HUES6 (cell line): ENCODE results near the gene NRL.

ENCODE experiments used
- H3K27ac ChIP-seq: 2 replicates; pipeline ENCODE4 v1.7.0; 2013; ENCODE audit warnings: low read depth, mild to moderate bottlenecking, low read length, inconsistent platforms
- H3K27me3 ChIP-seq: 2 replicates; pipeline ENCODE4 v1.6.1; 2013; ENCODE audit warnings: low read length; ENCODE audit not compliant: control insufficient read depth, insufficient read depth
- H3K36me3 ChIP-seq: 2 replicates; pipeline ENCODE4 v1.6.1; 2013; ENCODE audit warnings: low read length; ENCODE audit not compliant: control insufficient read depth, insufficient read depth
- H3K4me1 ChIP-seq: 2 replicates; pipeline ENCODE4 v1.6.1; 2013; ENCODE audit warnings: low read length; ENCODE audit not compliant: control insufficient read depth, insufficient read depth
- H3K4me3 ChIP-seq: 2 replicates; pipeline ENCODE4 v1.5.1; 2013; ENCODE audit warnings: low read depth, low read length
- H3K9ac ChIP-seq: one replicate; pipeline ENCODE4 v1.6.1; 2013; ENCODE audit warnings: mild to moderate bottlenecking, low read length
- H3K9me3 ChIP-seq: 2 replicates; pipeline ENCODE4 v1.6.1; 2013; ENCODE audit warnings: low read depth, low read length; ENCODE audit not compliant: control insufficient read depth, insufficient read depth

The NRL gene

DNA sequence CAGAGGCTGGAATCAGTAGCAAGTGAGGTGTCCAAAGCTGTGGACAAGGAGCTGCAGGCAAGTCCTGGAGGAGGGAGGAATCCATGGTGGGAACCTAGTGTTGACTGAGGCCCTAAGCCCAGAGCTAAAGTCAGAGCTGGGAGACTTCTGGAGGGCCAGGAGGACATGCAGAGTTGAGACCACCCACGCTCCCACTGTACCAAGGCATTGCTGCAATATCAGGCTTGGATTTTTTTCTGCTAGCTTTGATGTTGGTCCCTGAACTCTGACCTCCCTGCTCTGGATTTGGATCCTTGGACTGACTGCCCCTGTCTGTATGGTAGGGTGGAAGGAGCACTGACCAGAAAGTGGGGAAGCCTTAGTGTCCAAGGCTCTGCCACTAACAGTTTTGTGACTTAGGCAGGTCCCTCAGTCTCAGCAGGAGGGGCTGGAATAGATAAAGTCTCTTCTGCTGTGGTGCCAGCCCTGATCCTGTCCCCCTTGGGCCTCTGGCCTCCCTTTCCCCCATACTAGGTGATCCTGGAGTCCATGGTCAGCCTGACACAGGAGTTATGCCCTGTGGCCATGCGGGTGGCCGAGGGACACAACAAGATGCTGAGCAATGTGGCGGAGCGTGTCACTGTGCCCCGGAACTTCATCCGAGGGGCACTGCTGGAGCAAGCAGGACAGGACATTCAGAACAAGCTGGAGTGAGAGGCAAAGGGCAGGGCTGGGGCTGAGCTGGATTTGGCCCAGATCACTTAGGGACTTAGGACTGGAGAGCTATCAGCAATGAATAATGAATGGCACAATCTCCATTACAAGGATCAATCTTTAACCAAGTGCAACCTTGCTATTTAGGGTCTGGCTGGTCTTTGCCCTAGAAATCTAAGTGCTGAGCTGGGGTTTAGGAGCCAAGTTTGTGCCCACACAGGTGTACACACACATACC lies 53.5 kb downstream of the NRL start:
- Histone ChIP-seq H3K36me3 (no peaks in the 10 kb centered on the region), H3K9ac (no peak overlapping the region), H3K27ac (no peak overlapping the region), H3K9me3 (no peaks in the 10 kb centered on the region), H3K27me3 (no peaks in the 10 kb centered on the region), H3K4me3 (no peak overlapping the region), H3K4me1 (peaks cover 5% of the 10 kb centered on the region; the same call in 1 of the 2 replicates)

DNA sequence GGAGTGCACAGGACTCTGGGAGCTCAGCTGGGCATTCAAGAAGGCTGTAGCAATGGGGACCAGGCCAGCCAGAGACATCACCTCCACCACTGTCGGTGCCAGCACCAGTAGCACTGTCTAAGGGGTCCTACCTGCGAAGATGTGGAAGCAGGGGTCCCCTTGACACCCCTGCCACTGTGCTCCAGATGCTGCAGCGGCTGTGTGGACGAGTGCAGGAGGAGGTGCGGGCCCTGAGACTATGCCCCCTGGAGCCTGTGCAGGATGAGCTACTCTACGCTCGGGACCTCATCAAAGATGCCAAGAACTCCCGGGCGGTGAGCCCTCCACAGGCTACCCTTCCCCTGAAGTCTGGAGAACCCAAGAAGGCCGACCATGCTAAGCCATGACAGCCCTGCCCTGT lies 54.3 kb downstream of the NRL start:
- Histone ChIP-seq H3K27me3 (no peaks in the 10 kb centered on the region), H3K4me1 (peaks cover 5% of the 10 kb centered on the region; the same call in 1 of the 2 replicates), H3K9ac (no peak overlapping the region), H3K36me3 (no peaks in the 10 kb centered on the region), H3K27ac (no peak overlapping the region), H3K4me3 (no peak overlapping the region), H3K9me3 (no peaks in the 10 kb centered on the region)

DNA sequence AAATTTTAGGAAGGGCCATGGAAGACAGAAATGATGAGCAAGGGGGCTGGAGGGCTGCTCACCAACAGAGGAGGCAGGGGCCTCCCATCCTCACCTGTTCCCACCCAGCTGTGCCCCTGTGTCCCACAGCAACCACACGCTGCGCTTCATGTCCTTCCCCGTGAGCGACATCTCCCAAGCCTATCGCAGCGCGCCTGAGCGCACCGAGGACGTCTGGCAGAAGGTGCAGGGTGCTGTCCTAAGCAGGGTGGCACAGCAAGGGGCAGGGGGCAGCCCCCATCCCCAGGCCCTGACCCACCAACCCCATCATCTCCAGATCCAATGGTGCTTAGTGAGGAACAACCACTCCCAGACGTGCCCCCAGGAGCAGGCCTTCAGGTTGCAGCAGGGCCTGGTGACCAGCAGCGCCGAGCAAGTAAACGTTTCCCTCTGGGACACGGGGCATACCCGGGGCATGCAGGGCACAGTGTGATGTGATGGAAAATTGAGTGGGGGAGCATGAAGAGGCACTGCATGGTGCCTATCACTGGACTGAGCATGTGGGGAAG lies 54.8 kb downstream of the NRL start:
- Histone ChIP-seq H3K27me3 (peaks cover 3% of the 10 kb centered on the region; the same call in 1 of the 2 replicates), H3K27ac (no peak overlapping the region), H3K36me3 (no peaks in the 10 kb centered on the region), H3K9me3 (no peaks in the 10 kb centered on the region), H3K4me3 (no peak overlapping the region), H3K9ac (no peak overlapping the region), H3K4me1 (peaks cover 5% of the 10 kb centered on the region; the same call in 1 of the 2 replicates)

DNA sequence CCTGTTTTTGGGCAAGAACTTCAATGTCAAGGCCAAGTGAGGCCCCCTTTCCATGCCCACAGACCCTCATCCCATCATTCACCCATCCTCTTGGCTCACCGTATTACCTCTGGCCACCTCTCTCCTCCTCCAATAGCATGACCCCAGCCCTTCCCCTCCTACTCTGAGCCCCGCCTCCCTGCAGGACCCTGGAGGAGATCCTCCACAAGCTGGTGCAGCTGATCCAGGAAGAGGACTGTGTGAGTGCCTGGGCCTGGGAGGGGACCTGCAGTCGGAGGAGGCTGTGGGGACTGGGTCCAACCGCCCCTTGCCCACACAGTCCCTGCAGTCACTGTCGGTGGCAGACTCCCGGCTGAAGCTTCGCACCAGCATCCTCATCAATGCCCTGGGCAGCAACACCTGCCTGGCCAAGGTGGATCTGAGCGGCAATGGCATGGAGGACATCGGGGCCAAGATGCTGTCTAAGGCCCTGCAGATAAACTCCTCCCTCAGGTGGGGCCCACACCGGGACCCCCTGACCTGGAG lies 55.7 kb downstream of the NRL start:
- Histone ChIP-seq H3K27me3 (peaks cover 8% of the 10 kb centered on the region; the same call in 1 of the 2 replicates), H3K9ac (no peak overlapping the region), H3K4me1 (peaks cover 5% of the 10 kb centered on the region; the same call in 1 of the 2 replicates), H3K27ac (no peak overlapping the region), H3K36me3 (no peaks in the 10 kb centered on the region), H3K9me3 (no peaks in the 10 kb centered on the region), H3K4me3 (no peak overlapping the region)

DNA sequence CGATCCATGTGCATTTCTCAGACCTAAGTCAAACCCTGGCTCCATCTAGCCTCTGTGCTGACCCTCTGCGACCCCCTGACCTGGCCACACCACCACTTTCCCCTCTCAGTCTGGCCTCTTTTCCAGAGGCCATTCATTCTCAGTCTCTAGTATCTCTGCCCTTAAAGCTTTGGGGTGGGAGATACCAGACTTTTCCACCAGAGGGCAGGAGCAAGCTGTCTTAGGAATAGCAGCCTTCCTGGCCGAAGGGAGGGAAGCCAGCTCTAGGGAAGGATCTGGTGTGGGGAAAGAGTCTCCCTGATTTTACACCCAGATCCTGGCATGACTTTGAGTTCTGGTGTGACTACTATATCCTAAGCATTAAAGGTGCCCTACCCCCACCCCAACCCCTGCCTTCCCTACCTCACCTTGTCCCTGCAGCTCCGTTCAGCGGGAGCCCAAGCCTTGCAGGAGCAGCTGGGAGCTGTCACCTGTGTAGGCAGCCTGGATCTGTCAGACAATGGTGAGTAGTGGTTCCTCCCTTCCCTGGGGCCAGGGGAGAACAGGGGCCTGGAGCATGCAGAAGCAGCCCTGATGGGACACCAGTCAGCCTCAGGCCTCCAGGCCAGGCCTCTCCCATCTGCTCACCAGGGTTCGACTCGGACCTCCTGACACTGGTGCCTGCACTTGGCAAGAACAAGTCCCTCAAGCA lies 56.3 kb downstream of the NRL start:
- H3K9ac ChIP-seq = no peak overlapping the region
- no peaks in the 10 kb centered on the region for H3K9me3 ChIP-seq
- no peaks in the 10 kb centered on the region for H3K36me3 ChIP-seq
- peaks cover 12% of the 10 kb centered on the region; the same call in 1 of the 2 replicates for H3K27me3 ChIP-seq
- H3K27ac ChIP-seq = no peak overlapping the region
- peaks cover 5% of the 10 kb centered on the region; the same call in 1 of the 2 replicates for H3K4me1 ChIP-seq
- no peak overlapping the region for H3K4me3 ChIP-seq

DNA sequence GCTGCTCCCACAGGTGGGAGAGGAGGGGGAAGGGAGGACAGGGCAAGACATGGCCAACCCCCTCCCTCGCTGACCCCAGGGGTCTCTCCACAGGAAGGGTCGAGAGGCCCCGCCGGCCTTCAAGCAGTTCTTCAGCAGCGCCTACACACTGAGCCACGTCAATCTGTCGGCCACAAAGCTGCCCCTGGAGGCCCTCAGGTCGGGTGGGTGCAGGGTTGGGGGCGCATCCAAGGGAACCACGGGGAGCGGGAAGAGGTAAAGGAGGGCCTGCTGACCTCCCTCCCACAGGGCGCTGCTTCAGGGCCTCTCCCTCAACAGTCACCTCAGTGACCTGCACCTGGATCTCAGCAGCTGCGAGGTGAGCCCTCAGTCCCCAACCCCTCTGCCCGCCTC lies 56.9 kb downstream of the NRL start:
- Histone ChIP-seq H3K27me3 (peaks cover 16% of the 10 kb centered on the region; the same call in 1 of the 2 replicates), H3K4me3 (no peak overlapping the region), H3K4me1 (peaks cover 6% of the 10 kb centered on the region; the same call in 1 of the 2 replicates), H3K9ac (no peak overlapping the region), H3K9me3 (no peaks in the 10 kb centered on the region), H3K36me3 (no peaks in the 10 kb centered on the region), H3K27ac (no peak overlapping the region)

DNA sequence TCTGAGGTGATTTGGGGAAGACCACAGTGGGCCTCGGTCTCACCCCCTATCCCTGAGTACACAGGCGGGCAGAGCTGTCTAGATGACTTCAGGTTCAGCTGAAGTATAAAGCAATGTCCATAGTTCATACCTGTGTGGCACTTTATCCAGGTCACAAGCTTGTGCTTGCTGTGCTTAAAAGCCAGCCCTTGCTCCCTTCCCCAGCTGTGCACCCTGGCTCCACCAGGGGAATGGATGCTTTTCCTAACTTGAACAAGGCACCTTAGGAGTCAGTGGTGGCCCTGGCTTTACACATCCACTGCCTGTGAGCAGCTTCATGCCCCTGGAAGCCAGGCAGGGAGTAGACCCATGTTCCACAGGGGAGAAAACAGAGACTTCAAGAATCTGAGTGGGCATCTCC lies 57.5 kb downstream of the NRL start:
- no peak overlapping the region for H3K27ac ChIP-seq
- no peaks in the 10 kb centered on the region for H3K9me3 ChIP-seq
- peaks cover 20% of the 10 kb centered on the region; the same call in 1 of the 2 replicates for H3K27me3 ChIP-seq
- no peaks in the 10 kb centered on the region for H3K36me3 ChIP-seq
- H3K4me3 ChIP-seq = no peak overlapping the region
- H3K9ac ChIP-seq = no peak overlapping the region
- H3K4me1 ChIP-seq = peaks cover 10% of the 10 kb centered on the region; the same call in 1 of the 2 replicates

DNA sequence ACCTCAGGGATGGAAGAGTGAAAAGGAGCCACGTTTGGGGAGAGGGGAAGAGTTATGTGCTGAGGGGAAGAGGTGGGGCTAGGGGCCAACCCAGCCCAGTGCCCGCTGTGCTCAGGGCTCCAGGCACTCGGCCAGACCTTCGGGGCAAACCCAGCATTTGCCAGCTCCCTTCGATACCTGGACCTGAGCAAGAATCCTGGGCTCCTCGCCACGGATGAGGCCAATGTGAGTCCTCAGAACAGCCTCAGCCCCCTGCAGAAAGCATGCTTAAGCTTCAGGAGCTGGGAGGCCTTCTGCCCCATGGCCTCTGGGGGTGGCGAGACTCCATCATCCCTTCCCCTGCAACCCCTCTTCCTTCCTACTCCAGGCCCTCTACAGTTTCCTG lies 58.0 kb downstream of the NRL start:
- H3K4me1 ChIP-seq = peaks cover 10% of the 10 kb centered on the region; the same call in 1 of the 2 replicates
- no peak overlapping the region for H3K9ac ChIP-seq
- H3K4me3 ChIP-seq = no peak overlapping the region
- H3K36me3 ChIP-seq = no peaks in the 10 kb centered on the region
- peaks cover 24% of the 10 kb centered on the region; the same call in 1 of the 2 replicates for H3K27me3 ChIP-seq
- no peak overlapping the region for H3K27ac ChIP-seq
- no peaks in the 10 kb centered on the region for H3K9me3 ChIP-seq

DNA sequence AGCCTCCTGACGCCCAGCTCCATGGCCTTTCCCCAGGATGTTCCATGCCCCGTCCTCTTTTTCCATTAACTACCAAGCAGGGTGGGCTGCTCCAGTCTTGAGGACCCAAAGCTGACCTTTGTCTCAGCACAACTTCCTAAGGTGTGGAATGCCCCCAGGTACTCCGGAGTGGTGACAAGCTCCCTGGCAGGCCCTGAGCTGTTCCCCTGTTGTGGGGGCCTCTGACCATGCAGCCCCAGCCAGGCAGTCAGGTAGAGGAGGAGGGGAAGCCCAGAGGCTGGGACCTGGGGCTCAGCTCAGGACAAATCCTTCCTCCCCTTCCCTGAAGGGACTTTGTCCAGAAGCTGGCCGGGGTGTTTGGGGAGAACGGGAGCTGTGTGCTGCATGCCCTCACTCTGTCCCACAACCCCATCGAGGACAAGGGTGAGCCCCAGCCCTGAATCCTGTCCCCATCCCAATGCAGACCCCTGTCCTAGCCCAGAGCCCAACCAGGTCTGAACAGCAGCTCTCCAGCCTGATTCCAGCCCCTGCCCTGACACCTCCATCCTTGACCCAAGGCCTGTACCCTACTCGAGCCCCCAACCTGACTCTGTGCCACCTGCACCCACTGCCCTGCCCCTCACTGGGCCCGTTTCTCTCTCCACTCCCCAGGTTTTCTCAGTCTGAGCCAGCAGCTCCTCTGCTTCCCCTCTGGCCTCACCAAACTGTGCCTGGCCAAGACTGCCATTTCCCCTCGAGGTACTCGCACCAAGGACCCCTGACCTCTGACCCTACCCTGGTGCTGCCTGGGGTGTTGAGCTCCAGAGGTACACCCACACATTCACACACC lies 58.6 kb downstream of the NRL start:
- H3K27ac ChIP-seq = no peak overlapping the region
- peaks cover 30% of the 10 kb centered on the region; the same call in 1 of the 2 replicates for H3K27me3 ChIP-seq
- H3K9ac ChIP-seq = no peak overlapping the region
- no peak overlapping the region for H3K4me3 ChIP-seq
- H3K4me1 ChIP-seq = peaks cover 14% of the 10 kb centered on the region
- H3K9me3 ChIP-seq = no peaks in the 10 kb centered on the region
- no peaks in the 10 kb centered on the region for H3K36me3 ChIP-seq

DNA sequence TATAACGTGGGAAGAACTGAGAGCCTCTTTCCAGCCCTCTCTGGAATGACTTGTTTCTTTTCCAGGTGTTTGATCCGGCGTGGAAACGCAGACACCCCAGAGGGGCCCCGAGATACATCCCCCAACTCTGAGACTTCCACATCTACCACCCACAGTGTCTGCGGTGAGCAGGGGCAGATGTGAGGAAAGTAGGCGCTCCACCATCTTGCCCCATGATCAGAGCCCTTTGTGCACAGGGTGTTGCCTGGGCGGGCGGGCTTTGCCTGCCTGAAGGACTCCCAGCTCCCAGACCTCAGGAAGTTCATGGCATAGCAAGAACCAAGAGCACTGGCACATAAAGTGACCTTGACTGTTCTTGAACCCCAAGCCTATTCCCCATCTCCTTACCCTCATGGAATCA lies 60.1 kb downstream of the NRL start:
- no peak overlapping the region for H3K9ac ChIP-seq
- H3K36me3 ChIP-seq = no peaks in the 10 kb centered on the region
- H3K9me3 ChIP-seq = no peaks in the 10 kb centered on the region
- no peak overlapping the region for H3K4me3 ChIP-seq
- peaks cover 19% of the 10 kb centered on the region for H3K4me1 ChIP-seq
- H3K27ac ChIP-seq = no peak overlapping the region
- peaks cover 42% of the 10 kb centered on the region; the same call in 1 of the 2 replicates for H3K27me3 ChIP-seq
